ENCODE measurements around the gene POLE3.
A peak's percentile ranks its signal among the peaks of the same experiment; 100 is the strongest.

Gene POLE3
- long read RNA-seq, transcript POLE3-203 (3 exons, 455 nt), result minor isoform, 11 of 721 reads
- long read RNA-seq, transcript POLE3-201 (4 exons, 2,109 nt), result major isoform, 698 of 721 reads
- long read RNA-seq, partial matches to known transcripts, result 3 of 721 reads
- long read RNA-seq, other reads (novel, unspliced or antisense), result 9 of 721 reads

- peak; percentile 96 for DNase-seq (ENCODE audit: low read depth in 1 of 2, low spot score in 1 of 2)
- Histone ChIP-seq H3K27me3 (ENCODE audit: insufficient read depth, poor library complexity, severe bottlenecking) (no peaks in the 10 kb centered on the region), H3K27ac (replicated peaks) (peak within 1 kb of the TSS; percentile 96), H3K4me3 (replicated peaks; ENCODE audit: insufficient read depth, low read length) (peak within 1 kb of the TSS; percentile 91)
- TF ChIP-seq POLR2AphosphoS5 (IDR thresholded peaks at IDR 0.05; ENCODE audit: low read depth) (peak; percentile 78), GABPA (IDR thresholded peaks at IDR 0.05; ENCODE audit: low read depth) (peak; percentile 39; the same call in 1 of the 2 replicates), REST (IDR thresholded peaks at IDR 0.05; ENCODE audit: insufficient replicate concordance, low read depth) (peak; percentile 70), SPI1 (IDR thresholded peaks at IDR 0.05; ENCODE audit: borderline replicate concordance, low read depth) (no peak)
Observed at GRCh38 chr9:113410207-113410864, at the start of gene POLE3, which contains the start of gene C9orf43. Gene POLE3, minus strand, starts transcription at chr9:113410675. Its CDS starts 382 bp downstream, at chr9:113410293. Gene C9orf43, plus strand, starts transcription at chr9:113410747. Its CDS starts 2,747 bp downstream, at chr9:113413494.

- no peak overlapping the region for H3K27ac ChIP-seq (replicated peaks)
- H3K27me3 ChIP-seq (ENCODE audit: insufficient read depth, poor library complexity, severe bottlenecking), result no peaks in the 10 kb centered on the region
- no peak overlapping the region for H3K4me3 ChIP-seq (replicated peaks; ENCODE audit: insufficient read depth, low read length)
- TF ChIP-seq POLR2AphosphoS5 (IDR thresholded peaks at IDR 0.05; ENCODE audit: low read depth) (no peak), REST (IDR thresholded peaks at IDR 0.05; ENCODE audit: insufficient replicate concordance, low read depth) (no peak), GABPA (IDR thresholded peaks at IDR 0.05; ENCODE audit: low read depth) (no peak), CTCF (IDR thresholded peaks at IDR 0.05; ENCODE audit: insufficient read depth, low read length) (no peak), SPI1 (IDR thresholded peaks at IDR 0.05; ENCODE audit: borderline replicate concordance, low read depth) (no peak)
- DNase-seq (ENCODE audit: low read depth in 1 of 2, low spot score in 1 of 2), result no peak
Observed at GRCh38 chr9:113456235-113456634, 45.8 kb upstream of the POLE3 start.

GRCh38 chr9:113454914-113455761, 44.7 kb upstream of the POLE3 start:
- Histone ChIP-seq H3K4me3 (replicated peaks; ENCODE audit: insufficient read depth, low read length) (no peak overlapping the region), H3K27me3 (ENCODE audit: insufficient read depth, poor library complexity, severe bottlenecking) (no peaks in the 10 kb centered on the region), H3K27ac (replicated peaks) (0 out of 2 replicates have a peak overlapping the region, but pooled peaks have one; percentile 1)
- TF ChIP-seq POLR2AphosphoS5 (IDR thresholded peaks at IDR 0.05; ENCODE audit: low read depth) (no peak), CTCF (IDR thresholded peaks at IDR 0.05; ENCODE audit: insufficient read depth, low read length) (no peak), SPI1 (IDR thresholded peaks at IDR 0.05; ENCODE audit: borderline replicate concordance, low read depth) (no peak), GABPA (IDR thresholded peaks at IDR 0.05; ENCODE audit: low read depth) (no peak), REST (IDR thresholded peaks at IDR 0.05; ENCODE audit: insufficient replicate concordance, low read depth) (no peak)
- DNase-seq (ENCODE audit: low read depth in 1 of 2, low spot score in 1 of 2), result no peak

Measured in HL-60 (cell line).